Calu3 (cell line): Measurements from ENCODE around the gene PZP. TPM values are rescaled to one million over a fixed set of nuclear protein-coding genes. Genes with fewer than 3 reads are reported as not detected.

ENCODE experiments used
- BruUV-seq: library from RNA; stranded (reverse); fragments of 400-500 nt; replicated peaks from 2 replicates; lab custom pipeline; 2021; lab: Mats Ljungman, UMichigan
- CTCF ChIA-PET: fragments of 300-600 bp; sonication (Branson Sonifier 250); formaldehyde crosslinking; loops from one replicate; lab custom pipeline; 2022; ENCODE audit warnings: antibody characterized with exemption; lab: Charles Lee
- DNase-seq: peaks from one replicate; pipeline ENCODE4 v3.0.0; 2022
- H3K27ac Mint-ChIP-seq: one replicate; pipeline ENCODE4 v1.8.0; 2022; ENCODE audit warnings: mixed read lengths; ENCODE audit not compliant: unreplicated experiment
- H3K27me3 Mint-ChIP-seq: one replicate; pipeline ENCODE4 v1.8.0; 2022; ENCODE audit warnings: mixed read lengths; ENCODE audit not compliant: unreplicated experiment
- H3K36me3 Mint-ChIP-seq: one replicate; pipeline ENCODE4 v1.8.0; 2022; ENCODE audit warnings: mild to moderate bottlenecking, moderate library complexity, mixed read lengths; ENCODE audit not compliant: insufficient read depth, unreplicated experiment
- H3K4me1 Mint-ChIP-seq: one replicate; pipeline ENCODE4 v1.8.0; 2022; ENCODE audit warnings: mild to moderate bottlenecking, low read depth, mixed read lengths; ENCODE audit not compliant: unreplicated experiment
- H3K4me3 Mint-ChIP-seq: one replicate; pipeline ENCODE4 v1.8.0; 2022; ENCODE audit warnings: mild to moderate bottlenecking, low read depth, moderate library complexity, mixed read lengths; ENCODE audit not compliant: unreplicated experiment
- H3K9me3 Mint-ChIP-seq: one replicate; pipeline ENCODE4 v1.8.0; 2022; ENCODE audit warnings: low read depth, mixed read lengths; ENCODE audit not compliant: unreplicated experiment
- CTCF ChIP-seq: fragments of 200-600 bp; IDR thresholded peaks from one replicate; pipeline ENCODE4 v1.8.0; 2022; ENCODE audit warnings: antibody characterized with exemption; ENCODE audit not compliant: unreplicated experiment
- intact Hi-C: fragments of 100-400 bp; cut with micrococcal nuclease; formaldehyde crosslinking; loops from one replicate; pipeline ENCODE4 v1.10.0; 2022; ENCODE audit not compliant: unreplicated experiment
- total RNA-seq: library from RNA; stranded (reverse); gene quantifications from 2 replicates; pipeline ENCODE4 v1.2.3, GENCODE V29; 2022

PZP gene
- total RNA-seq, 1 experiment from 2014 or later = not detected

- Mint-ChIP-seq H3K27ac (no peak overlapping the region), H3K9me3 (peaks cover 4% of the 10 kb centered on the region), H3K27me3 (no peaks in the 10 kb centered on the region), H3K4me3 (no peak overlapping the region), H3K4me1 (no peaks in the 10 kb centered on the region), H3K36me3 (no peaks in the 10 kb centered on the region)
- intact Hi-C loops = no loop called here
- no peak for TF ChIP-seq CTCF
- CTCF ChIA-PET = interaction anchor here (1.3 kb wide), 1 partner anchor 196 kb away, joined by 3 read pairs; no protein-coding TSS in a partner anchor
- DNase-seq = no peak
- BruUV-seq = no TSS peak
These were observed 72.3 kb downstream of the PZP start for GRCh38 chr12:9135903-9136310.

- CTCF ChIA-PET = interaction anchor here (1.3 kb wide), 1 partner anchor 196 kb away, joined by 3 read pairs; no protein-coding TSS in a partner anchor
- intact Hi-C loops = no loop called here
- Mint-ChIP-seq H3K4me3 (no peak overlapping the region), H3K36me3 (no peaks in the 10 kb centered on the region), H3K4me1 (no peaks in the 10 kb centered on the region), H3K27me3 (no peaks in the 10 kb centered on the region), H3K9me3 (peaks cover 4% of the 10 kb centered on the region), H3K27ac (no peak overlapping the region)
- no peak for TF ChIP-seq CTCF
- DNase-seq = peak; percentile 11
- no TSS peak for BruUV-seq
These were observed 73.1 kb downstream of the PZP start for GRCh38 chr12:9134981-9135628.

- Mint-ChIP-seq H3K27ac (no peak overlapping the region), H3K27me3 (no peaks in the 10 kb centered on the region), H3K36me3 (no peaks in the 10 kb centered on the region), H3K9me3 (no peaks in the 10 kb centered on the region), H3K4me3 (no peak overlapping the region), H3K4me1 (no peaks in the 10 kb centered on the region)
- CTCF ChIA-PET = no interaction called here
- no peak for TF ChIP-seq CTCF
- BruUV-seq = no TSS peak
- intact Hi-C loops = no loop called here
- no peak for DNase-seq
These were observed 74.8 kb downstream of the PZP start for GRCh38 chr12:9133216-9133916.

GRCh38 chr12:9132008-9132535 is 76.1 kb downstream of the PZP start:
- Mint-ChIP-seq H3K27me3 (no peaks in the 10 kb centered on the region), H3K4me1 (no peaks in the 10 kb centered on the region), H3K27ac (no peak overlapping the region), H3K36me3 (no peaks in the 10 kb centered on the region), H3K4me3 (no peak overlapping the region), H3K9me3 (no peaks in the 10 kb centered on the region)
- BruUV-seq = no TSS peak
- CTCF ChIA-PET = no interaction called here
- DNase-seq = no peak
- no peak for TF ChIP-seq CTCF
- intact Hi-C loops = no loop called here
